ENCODE measurements around the gene ATP5PF. TPM values are rescaled to one million over a fixed set of nuclear protein-coding genes. Genes with fewer than 3 reads are reported as not detected.
"Not testable (repeated sequence)": the region's sequence is repeated elsewhere in the genome, so short reads cannot be mapped to it uniquely, and the experiment has no call there.

The ATP5PF gene
- total RNA-seq, 3 donors from 2014 or later = 159 to 215 (median 205) TPM

DNA sequence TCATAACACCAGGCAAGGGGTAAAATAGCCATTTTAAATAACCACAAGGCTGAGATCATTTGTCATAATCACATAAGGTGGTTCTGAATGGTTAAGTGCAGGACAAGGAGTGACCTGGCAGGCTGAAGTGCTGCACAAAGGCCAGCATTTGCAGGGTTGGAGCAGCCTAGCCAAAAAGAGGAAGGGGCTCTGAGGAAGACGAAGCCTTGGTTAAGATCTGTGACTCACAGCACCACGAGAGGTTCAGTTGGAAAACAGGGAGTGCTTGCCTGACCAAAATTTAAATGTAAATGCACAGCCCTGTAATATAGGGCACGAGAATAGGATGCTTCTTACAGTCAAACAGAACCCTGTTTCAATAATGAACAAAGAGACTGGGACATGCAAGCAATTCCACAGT, 12.1 kb downstream of the ATP5PF start:
- TF ChIP-seq, protein P1, sequence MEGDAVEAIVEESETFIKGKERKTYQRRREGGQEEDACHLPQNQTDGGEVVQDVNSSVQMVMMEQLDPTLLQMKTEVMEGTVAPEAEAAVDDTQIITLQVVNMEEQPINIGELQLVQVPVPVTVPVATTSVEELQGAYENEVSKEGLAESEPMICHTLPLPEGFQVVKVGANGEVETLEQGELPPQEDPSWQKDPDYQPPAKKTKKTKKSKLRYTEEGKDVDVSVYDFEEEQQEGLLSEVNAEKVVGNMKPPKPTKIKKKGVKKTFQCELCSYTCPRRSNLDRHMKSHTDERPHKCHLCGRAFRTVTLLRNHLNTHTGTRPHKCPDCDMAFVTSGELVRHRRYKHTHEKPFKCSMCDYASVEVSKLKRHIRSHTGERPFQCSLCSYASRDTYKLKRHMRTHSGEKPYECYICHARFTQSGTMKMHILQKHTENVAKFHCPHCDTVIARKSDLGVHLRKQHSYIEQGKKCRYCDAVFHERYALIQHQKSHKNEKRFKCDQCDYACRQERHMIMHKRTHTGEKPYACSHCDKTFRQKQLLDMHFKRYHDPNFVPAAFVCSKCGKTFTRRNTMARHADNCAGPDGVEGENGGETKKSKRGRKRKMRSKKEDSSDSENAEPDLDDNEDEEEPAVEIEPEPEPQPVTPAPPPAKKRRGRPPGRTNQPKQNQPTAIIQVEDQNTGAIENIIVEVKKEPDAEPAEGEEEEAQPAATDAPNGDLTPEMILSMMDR (IDR thresholded peaks at IDR 0.05) = no peak
- DNase-seq (no peak), ATAC-seq (no peak)
- peaks cover 23% of the 10 kb centered on the region for H3K36me3 ChIP-seq (ENCODE audit: low read depth)
- intact Hi-C loops (cut with DNase I, micrococcal nuclease) = no loop called here
- no peak overlapping the region for H3K4me3 ChIP-seq
- H3K4me1 ChIP-seq (ENCODE audit: low read depth) = no peaks in the 10 kb centered on the region
- H3K9me3 ChIP-seq = no peaks in the 10 kb centered on the region

DNA sequence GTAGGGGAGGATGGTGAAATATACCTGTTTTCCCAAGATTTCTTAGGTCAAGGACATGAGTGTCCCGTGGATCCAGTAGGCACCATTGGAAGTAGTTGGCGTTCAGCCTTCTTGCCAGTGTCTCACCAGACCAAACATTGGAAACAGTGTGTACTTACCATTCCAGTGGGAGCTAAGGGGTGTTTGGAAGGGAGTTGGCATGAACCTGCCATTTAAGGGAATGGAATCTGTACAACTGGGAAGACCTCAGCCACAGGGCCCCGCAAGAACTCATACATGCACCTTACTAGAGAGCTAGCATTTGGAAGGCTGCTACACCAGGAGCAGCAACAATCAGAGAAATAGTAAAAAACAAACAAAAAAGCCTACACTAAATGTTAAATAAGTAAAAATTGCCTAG, 12.7 kb downstream of the ATP5PF start:
- intact Hi-C loops (cut with DNase I, micrococcal nuclease) = no loop called here
- H3K9me3 ChIP-seq = no peaks in the 10 kb centered on the region
- DNase-seq (no peak), ATAC-seq (no peak)
- no peak overlapping the region for H3K4me3 ChIP-seq
- no peaks in the 10 kb centered on the region for H3K4me1 ChIP-seq (ENCODE audit: low read depth)
- TF ChIP-seq, protein P1 (IDR thresholded peaks at IDR 0.05) = no peak
- H3K36me3 ChIP-seq (ENCODE audit: low read depth) = peaks cover 23% of the 10 kb centered on the region

DNA sequence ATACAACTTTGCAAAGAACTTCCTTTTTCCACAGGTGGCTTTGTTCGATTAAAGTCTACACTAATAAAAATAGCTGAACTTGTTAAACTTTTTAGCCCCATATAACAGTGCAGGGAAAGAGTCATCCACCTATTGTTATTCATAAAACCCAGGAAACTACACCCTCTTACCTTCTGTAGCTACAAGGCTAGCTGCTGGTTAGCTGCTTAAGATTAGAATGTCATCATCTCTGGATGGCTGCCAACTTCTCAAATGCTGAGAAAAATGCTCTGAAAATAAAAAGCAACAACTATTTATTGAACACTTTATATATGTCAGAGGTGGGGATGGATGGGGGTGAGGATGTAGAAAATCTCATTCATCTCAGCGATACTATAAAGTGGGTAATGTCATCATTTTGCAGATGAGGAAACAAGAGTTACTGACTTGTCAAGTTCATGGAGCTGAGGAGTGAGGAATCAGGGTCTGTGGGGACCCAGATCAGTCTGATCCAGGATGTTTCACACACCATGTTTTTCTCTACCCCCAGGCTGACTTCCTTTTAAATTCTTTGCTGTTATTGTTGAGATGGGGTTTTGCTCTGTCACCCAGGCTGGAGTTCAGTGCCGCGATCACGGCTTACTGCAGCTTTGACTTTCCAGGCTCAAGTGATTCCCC, 17.1 kb downstream of the ATP5PF start:
- H3K9me3 ChIP-seq = no peaks in the 10 kb centered on the region
- H3K36me3 ChIP-seq (ENCODE audit: low read depth) = no peaks in the 10 kb centered on the region
- H3K4me1 ChIP-seq (ENCODE audit: low read depth) = no peaks in the 10 kb centered on the region
- DNase-seq (no peak), ATAC-seq (no peak)
- no peak overlapping the region for H3K4me3 ChIP-seq
- TF ChIP-seq, protein P1 (IDR thresholded peaks at IDR 0.05) = no peak
- intact Hi-C loops (cut with DNase I, micrococcal nuclease) = no loop called here

DNA sequence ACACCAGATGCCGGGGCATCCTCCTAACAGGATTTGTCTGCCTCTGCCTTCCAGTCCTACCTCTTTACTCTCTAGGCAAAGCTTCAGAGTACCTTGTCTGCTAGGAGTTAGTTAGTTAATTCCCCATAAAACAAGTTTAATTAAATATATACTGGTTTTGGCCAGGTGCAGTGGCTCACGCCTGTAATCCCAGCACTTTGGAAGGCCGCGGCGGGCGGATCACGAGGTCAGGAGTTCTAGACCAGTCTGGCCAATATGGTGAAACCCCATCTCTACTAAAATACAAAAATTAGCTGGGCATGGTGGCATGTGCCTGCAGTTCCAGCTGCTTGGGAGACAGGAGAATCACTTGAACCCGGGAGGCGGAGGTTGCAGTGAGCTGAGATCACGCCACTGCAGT, 20.6 kb downstream of the ATP5PF start:
- H3K36me3 ChIP-seq (ENCODE audit: low read depth); ATAC-seq; H3K9me3 ChIP-seq; DNase-seq; intact Hi-C loops (cut with DNase I, micrococcal nuclease); H3K4me3 ChIP-seq; H3K4me1 ChIP-seq (ENCODE audit: low read depth): not testable (repeated sequence)

DNA sequence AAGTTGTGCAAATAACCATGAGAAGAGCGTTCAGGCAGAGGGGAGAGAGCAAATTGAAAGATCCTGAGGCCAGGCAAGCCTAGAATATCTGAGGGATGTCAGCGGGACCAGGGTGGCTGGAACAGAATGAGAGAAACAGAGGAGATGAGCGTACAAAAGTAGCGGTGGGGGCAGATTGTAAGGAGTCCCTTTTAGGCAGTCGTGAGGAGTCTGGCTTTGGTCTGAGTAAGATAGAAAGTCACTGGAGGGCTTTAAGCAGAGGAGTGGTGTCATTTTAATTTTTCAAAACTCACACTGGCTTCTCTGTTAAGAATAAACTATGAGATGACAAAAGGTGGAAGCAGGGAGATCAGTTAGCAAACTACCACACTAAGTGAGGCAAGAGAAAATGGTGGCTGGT, 24.2 kb downstream of the ATP5PF start:
- Histone ChIP-seq H3K36me3 (ENCODE audit: low read depth) (no peaks in the 10 kb centered on the region), H3K4me3 (no peak overlapping the region), H3K9me3 (no peaks in the 10 kb centered on the region), H3K4me1 (ENCODE audit: low read depth) (no peaks in the 10 kb centered on the region)
- intact Hi-C loops (cut with DNase I, micrococcal nuclease) = no loop called here
- ATAC-seq = no peak
- no peak for DNase-seq
- TF ChIP-seq, protein P1 (IDR thresholded peaks at IDR 0.05) = no peak

DNA sequence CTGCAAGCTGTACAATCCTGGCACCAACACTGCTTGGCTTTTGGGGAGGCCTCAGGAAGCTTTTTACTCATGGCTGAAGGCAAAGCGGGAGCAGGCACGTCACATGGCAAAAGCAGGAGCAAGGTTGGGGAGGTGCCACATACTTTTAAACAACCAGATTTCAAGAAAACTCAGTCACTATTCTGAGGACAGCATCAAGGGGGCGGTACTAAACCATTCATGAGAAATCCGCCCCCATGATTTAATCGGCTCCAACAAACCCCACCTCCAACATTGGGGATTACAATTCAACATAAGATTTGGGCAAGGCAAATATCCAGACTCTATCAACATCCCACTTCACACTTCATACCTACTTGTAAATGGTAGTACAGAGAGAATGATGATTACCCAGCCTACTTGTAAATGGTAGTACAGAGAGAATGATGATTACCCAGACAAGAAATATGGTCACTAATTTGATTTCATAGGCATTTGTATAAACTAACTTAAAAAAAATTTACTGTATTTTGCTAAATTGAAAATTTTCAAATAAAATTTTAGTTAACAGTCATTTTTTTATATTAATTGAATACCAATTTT, 24.9 kb downstream of the ATP5PF start:
- H3K9me3 ChIP-seq = no peaks in the 10 kb centered on the region
- no peaks in the 10 kb centered on the region for H3K36me3 ChIP-seq (ENCODE audit: low read depth)
- ATAC-seq = no peak
- DNase-seq = no peak
- intact Hi-C loops (cut with DNase I, micrococcal nuclease) = loop anchor here (5.0 kb wide), 1 partner anchor 102 kb away; the partner anchor contains the start of gene MRPL39 (in 2 of the 2)
- H3K4me3 ChIP-seq = no peak overlapping the region
- no peaks in the 10 kb centered on the region for H3K4me1 ChIP-seq (ENCODE audit: low read depth)
- TF ChIP-seq, protein P1 (IDR thresholded peaks at IDR 0.05) = no peak
